Measurements from ENCODE around the gene PANK4. TPM values are rescaled to one million over a fixed set of nuclear protein-coding genes. Genes with fewer than 3 reads are reported as not detected.

Gene PANK4
- total and polyA plus RNA-seq, 2 donors (not counting 3 experiments of a cell fraction or from before 2014, with no cell fraction given), result 22.1 to 34.0 TPM

- dilution Hi-C loops (cut with MboI; ENCODE audit: extremely low pct_ligation_motif_present, low sequenced_read_pairs), result no loop called here
- Histone ChIP-seq H3K9me1 (replicated peaks; ENCODE audit: control insufficient read depth, extremely low read depth, insufficient read depth, low read length) (no peaks in the 10 kb centered on the region), H3K9me3 (replicated peaks; ENCODE audit: control insufficient read depth, insufficient read depth, low read length) (no peaks in the 10 kb centered on the region), H3K27ac (ENCODE audit: insufficient read depth, low read depth, low read length) (no peak overlapping the region), H3K9ac (replicated peaks; ENCODE audit: extremely low read depth, insufficient read depth, low read length) (no peak overlapping the region), H4K20me1 (replicated peaks; ENCODE audit: control insufficient read depth, extremely low read depth, insufficient read depth, low read length) (no peaks in the 10 kb centered on the region), H3K4me3 (replicated peaks in 1 of 3; ENCODE audit: insufficient read depth in 1 of 3, low read depth in 1 of 3, low read length in 3 of 3) (no peak overlapping the region), H3K4me2 (ENCODE audit: insufficient read depth, low read length) (peak overlapping the region; percentile 1), H3K4me1 (ENCODE audit: control insufficient read depth, extremely low read depth, insufficient read depth, low read length) (peaks cover 17% of the 10 kb centered on the region), H2AFZ (ENCODE audit: low read depth, low read length) (no peak overlapping the region), H3K79me2 (ENCODE audit: control insufficient read depth, insufficient read depth, low read length) (peaks cover 40% of the 10 kb centered on the region), H3K27me3 (ENCODE audit: control insufficient read depth in 2 of 2, insufficient read depth in 2 of 2, low read length in 2 of 2) (peaks cover 0 to 3% of the 10 kb centered on the region in 2 experiments), H3K36me3 (ENCODE audit: control insufficient read depth in 2 of 2, extremely low read depth in 1 of 2, insufficient read depth in 2 of 2, low read length in 2 of 2) (peaks cover 3 to 17% of the 10 kb centered on the region in 2 experiments)
- intact Hi-C loops (cut with micrococcal nuclease), result no loop called here
- CTCF ChIA-PET, result interaction anchor here (1.0 to 1.5 kb wide), 2 partner anchors 17 to 109 kb away, joined by 3 read pairs; no protein-coding TSS in a partner anchor
- POLR2A ChIA-PET, result no interaction called here
- no peak for DNase-seq (ENCODE audit: low read depth, low spot score)
- BruUV-seq (replicated peaks), result no TSS peak
- FAIRE-seq, result no peak
- no peak for TF ChIP-seq EZH2 (IDR thresholded peaks at IDR 0.05; ENCODE audit: borderline replicate concordance, low read depth, low read length, severe bottlenecking)
- TF ChIP-seq POLR2A (IDR thresholded peaks at IDR 0.05; ENCODE audit: low read depth, low read length), result no peak
- no peak for TF ChIP-seq MAX (IDR thresholded peaks at IDR 0.05; ENCODE audit: insufficient read depth, insufficient read length)
- TF ChIP-seq JUN (IDR thresholded peaks at IDR 0.05; ENCODE audit: borderline replicate concordance, insufficient read depth, insufficient read length, low read depth), result no peak
- TF ChIP-seq MYC (IDR thresholded peaks at IDR 0.05; ENCODE audit: low read depth, low read length), result no peak
- TF ChIP-seq, protein P1, sequence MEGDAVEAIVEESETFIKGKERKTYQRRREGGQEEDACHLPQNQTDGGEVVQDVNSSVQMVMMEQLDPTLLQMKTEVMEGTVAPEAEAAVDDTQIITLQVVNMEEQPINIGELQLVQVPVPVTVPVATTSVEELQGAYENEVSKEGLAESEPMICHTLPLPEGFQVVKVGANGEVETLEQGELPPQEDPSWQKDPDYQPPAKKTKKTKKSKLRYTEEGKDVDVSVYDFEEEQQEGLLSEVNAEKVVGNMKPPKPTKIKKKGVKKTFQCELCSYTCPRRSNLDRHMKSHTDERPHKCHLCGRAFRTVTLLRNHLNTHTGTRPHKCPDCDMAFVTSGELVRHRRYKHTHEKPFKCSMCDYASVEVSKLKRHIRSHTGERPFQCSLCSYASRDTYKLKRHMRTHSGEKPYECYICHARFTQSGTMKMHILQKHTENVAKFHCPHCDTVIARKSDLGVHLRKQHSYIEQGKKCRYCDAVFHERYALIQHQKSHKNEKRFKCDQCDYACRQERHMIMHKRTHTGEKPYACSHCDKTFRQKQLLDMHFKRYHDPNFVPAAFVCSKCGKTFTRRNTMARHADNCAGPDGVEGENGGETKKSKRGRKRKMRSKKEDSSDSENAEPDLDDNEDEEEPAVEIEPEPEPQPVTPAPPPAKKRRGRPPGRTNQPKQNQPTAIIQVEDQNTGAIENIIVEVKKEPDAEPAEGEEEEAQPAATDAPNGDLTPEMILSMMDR (IDR thresholded peaks at IDR 0.05; ENCODE audit: extremely low read depth in 1 of 2, insufficient read depth in 1 of 2, low read depth in 1 of 2, low read length in 2 of 2), result no peak
- no peak for TF ChIP-seq GATA2 (IDR thresholded peaks at IDR 0.05; ENCODE audit: insufficient read depth, insufficient read length, low read depth, low read length)
- no peak for TF ChIP-seq FOS (IDR thresholded peaks at IDR 0.05; ENCODE audit: borderline replicate concordance, insufficient read depth, low read length)
- TF ChIP-seq POLR2AphosphoS5 (IDR thresholded peaks at IDR 0.05; ENCODE audit: insufficient read depth, low read depth, low read length), result no peak
Measured at GRCh38 chr1:2523891-2524609, 2.3 kb downstream of the PANK4 start.

All from endothelial cell of umbilical vein (primary cell).